HG02840 (cell line): ENCODE measurements around the gene SUCLG2.

Experiments
- ATAC-seq: cut with Tn5 transposase; IDR thresholded peaks from one replicate; pipeline ENCODE4 v1.9.1; 2021; ENCODE audit warnings: mild to moderate bottlenecking, moderate library complexity, moderate number of reproducible peaks; ENCODE audit not compliant: unreplicated experiment, low FRiP score

The SUCLG2 gene

DNA sequence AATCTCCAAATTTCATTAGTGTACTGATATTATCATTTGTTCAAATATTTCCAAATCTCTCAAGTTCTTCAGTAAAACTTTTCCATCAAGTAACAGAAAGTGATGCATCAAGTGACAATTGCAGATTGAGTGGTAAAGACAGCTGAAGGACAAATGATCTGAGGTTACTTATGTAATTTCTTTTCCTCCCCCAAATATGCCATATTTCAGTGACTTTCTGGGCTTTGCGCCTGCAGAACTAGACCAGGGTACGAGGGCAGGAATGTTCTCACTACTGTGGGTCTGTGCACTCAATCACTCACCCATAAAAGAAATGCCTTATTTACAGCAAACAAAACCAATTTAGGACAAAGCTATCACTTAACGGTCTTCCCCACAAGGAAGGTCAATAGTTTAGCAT is 4.7 kb downstream of the SUCLG2 start:
- ATAC-seq = no peak

GRCh38 chr3:67648701-67649100 is 5.7 kb downstream of the SUCLG2 start:
- ATAC-seq = no peak

- no peak for ATAC-seq
These were observed 6.2 kb downstream of the SUCLG2 start for GRCh38 chr3:67648229-67648628.

- ATAC-seq = no peak
These were observed 7.0 kb downstream of the SUCLG2 start for GRCh38 chr3:67647390-67647878.

GRCh38 chr3:67646586-67647234 is 7.7 kb downstream of the SUCLG2 start:
- no peak for ATAC-seq

DNA sequence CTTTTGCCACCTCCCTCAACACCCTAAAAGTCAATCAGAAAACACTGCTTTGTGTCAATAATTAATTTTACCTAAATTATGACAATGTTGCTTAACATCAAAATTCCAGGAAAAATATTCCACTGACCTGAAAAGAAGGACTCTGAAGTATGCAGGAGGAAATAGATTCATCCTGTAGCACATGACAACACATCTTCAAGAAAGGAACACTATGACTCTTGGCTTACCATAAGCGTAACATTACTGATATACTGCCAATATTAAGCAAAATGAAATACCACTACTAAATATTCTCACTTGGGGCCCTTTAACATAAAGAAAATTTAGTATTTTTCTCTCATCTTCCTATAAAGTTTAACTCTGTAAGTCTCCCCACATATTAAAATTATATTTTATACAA is 9.6 kb downstream of the SUCLG2 start:
- ATAC-seq = no peak

GRCh38 chr3:67642734-67643133 is 11.7 kb downstream of the SUCLG2 start:
- no peak for ATAC-seq

- no peak for ATAC-seq
These were observed 12.2 kb downstream of the SUCLG2 start for GRCh38 chr3:67642190-67642589.

DNA sequence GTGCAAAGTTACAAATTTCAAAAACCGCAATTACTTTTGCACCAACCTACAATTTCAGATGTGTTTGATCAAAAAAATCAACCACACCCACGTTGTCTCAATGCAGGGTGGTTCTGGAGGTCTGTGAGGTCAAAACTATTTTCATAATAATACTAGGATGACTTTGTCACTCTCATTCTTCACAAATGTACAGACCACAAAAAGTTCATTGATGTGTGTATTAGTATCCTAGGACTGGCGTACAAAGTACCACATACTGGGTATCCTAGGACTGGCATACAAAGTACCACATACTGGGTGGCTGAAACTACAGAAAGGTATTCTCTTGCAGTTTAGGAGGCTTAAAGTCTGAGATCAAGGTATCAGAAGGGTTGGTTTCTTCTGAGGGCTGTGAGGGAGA is 13.0 kb downstream of the SUCLG2 start:
- ATAC-seq = no peak

DNA sequence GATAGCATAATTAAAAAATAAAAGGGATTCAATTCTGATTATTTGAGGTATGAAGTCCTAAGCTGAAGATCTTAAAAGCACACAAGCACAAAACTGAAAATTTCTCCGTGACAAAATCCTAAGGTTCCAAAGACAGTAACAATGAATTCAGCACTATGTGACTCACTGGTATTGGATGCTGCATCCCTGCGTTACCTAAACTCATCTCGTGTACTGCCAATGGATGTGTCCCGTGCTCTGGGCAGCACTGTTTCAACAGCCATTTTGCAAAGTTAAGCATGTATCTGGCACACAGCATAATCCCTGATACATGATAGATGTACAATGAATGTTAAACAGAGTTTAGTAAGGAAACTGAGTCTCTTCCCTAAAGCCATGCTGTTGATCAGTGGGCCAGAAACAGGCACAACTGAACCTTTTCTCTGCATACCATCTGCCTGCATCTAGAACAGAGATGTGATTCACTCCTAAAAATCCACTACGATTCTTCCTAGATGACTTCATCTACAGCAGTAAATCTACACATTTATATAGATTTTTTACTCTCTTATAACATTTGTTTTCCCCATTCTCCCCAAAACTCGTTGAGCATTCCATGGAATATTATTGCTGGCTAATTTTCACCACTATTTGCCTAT is 14.3 kb downstream of the SUCLG2 start:
- ATAC-seq = no peak

DNA sequence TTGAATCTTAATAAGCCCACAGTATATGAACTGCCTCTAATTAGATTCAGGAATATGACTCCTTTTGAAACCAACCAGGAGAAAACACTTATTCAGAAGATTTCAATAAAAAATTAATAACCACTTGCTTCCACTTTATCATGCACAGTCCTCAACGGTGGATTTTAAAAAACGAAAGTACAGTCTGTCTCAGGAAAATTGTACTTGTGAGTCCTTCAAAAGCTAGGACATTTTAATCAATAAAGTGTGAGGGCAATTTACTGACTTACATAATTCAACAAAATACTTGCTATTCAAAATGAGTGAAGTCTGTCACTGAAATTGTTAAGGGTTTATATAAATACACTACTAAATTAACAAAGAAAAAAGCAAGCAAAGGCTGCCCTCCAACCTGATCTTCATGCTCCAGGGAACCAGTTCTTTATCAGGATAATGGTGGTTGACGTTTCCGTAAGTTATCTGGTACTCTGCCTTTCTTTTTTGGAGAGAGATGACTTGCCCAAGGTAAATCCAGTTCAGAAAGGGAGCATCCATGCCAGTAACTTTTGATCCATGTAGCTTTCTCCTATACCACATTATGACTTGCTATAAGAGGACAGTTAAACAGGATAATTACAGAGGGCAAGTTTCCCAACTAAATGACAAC is 17.0 kb downstream of the SUCLG2 start:
- no peak for ATAC-seq

DNA sequence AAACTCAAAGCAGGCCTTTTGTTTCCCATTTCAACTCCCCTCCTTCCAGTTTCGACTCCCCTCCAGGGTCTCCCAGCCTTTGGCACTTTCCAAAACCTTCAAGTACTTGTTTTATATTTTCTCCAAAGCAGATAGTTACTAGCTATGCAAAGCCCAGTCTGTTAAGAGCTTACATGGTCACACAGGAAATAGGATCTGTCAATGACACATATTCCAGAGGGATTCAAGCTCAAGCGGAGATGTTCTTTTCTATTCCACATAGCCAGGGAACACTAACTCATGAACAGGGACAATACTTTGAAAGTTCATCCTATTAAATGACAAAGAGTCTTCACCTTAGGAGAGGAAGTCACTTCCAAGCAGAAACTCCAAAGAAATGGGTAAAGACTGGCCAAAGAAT is 18.6 kb downstream of the SUCLG2 start:
- no peak for ATAC-seq

DNA sequence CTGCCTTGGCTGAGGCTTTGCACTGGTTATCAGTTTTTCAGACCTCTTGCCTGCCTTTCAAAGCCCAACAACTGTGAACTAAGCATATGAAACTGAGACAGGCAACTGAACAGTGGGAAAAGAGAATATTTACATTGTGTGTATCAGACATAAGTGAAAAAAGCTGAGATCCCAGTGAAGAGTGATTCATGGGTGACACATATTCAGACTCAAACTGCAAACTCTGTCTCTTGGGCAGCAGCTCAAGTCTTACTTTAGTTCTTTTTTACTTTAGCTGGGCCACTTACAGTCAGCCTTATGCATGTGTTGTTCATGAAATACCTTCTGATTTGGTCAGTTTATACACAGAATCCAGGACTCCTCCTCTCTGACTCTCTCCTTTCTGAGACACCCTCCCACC is 19.2 kb downstream of the SUCLG2 start:
- no peak for ATAC-seq

DNA sequence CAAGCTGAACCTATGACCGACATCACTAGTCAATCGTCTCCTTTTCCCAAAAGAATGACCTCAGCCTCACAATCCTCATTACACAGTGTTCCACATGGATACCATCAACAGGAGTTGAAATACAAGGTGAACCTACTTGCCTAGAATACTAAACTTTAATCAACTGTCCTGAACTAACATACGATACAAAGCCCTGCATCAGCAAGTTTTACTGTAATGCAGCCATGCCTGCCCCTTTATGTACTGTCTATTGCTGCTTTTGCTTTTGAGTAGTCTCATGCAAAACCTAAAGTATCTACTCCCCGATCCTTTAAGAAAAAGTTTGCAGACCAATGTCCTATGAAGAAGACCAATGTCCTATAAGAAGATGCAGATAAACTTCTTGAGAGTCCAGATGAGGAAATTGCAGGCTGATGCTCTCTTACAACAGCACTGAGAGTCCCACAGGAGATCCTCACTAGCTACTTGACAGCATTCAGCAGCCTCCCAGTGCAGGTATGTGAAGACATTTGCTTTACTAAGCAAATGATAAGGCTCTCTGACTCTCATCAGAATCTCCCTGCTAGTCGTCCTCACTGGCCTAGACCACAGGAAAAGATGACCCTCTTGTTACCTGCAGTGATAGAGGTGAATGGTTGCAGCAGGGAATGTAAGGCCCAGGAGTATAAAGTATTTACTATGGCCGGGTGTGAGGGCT is 23.6 kb downstream of the SUCLG2 start:
- no peak for ATAC-seq

- ATAC-seq = no peak
These were observed 29.7 kb downstream of the SUCLG2 start for GRCh38 chr3:67624687-67625086.

DNA sequence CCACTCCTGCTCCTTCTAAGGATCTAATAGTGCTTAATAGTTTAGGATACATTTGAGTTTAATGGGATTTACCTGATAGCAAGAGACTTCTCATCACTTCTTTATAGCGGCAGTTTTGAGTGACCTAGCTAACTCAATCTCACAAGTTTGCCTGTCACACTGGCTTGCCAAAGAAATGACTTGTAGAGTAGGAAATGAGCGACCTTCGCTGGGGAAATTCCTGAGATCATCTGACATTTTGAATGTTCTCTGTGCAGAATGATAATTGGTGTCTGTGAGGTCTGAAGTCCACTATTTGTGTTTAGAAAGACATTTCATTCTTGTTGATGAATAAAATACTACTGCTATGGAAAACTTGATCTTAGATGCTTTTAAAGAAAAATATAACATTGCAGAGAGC is 30.3 kb downstream of the SUCLG2 start:
- ATAC-seq = no peak

DNA sequence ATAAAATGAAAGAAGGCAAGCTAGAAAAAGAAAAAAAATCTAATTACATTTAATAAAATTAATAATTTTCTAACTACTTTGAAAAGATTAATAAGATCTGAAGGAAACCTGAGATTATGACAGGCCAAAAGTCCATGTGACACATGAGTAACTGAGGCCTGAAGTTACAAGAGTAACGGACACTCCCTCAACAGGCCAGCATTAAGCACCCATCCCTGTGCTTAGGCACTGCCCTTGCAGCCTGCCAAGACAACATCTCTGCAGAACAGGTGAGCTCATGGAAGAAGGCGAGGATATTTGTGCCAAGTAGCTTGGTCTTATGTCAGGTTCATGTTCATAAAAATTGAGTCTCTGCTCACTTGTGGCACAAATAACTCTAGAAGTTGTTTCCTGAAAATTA is 31.8 kb downstream of the SUCLG2 start:
- ATAC-seq = no peak

GRCh38 chr3:67620869-67621268 is 33.5 kb downstream of the SUCLG2 start:
- no peak for ATAC-seq

DNA sequence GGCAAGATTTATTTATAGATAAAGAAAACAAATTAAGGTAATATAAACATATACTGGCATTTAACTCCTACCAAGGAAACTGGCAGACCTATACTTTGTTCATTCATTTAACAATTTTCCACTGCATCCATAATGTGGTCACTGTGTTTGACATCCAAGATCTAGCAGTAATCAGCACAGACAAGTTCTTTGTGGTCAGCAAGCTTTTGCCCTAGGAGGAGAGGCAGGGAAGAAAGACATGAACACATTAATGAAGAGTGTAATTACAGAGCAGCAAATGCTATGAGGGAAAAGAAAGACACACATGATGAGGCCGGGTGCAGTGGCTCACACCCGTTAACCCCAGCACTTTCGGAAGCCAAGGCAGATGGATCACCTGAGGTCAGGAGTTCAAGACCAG is 34.4 kb downstream of the SUCLG2 start:
- no peak for ATAC-seq

GRCh38 chr3:67617518-67617917 is 36.9 kb downstream of the SUCLG2 start:
- no peak for ATAC-seq

GRCh38 chr3:67616046-67616445 is 38.4 kb downstream of the SUCLG2 start:
- ATAC-seq = no peak
